ENCODE measurements around the gene EPO. TPM values are rescaled to one million over a fixed set of nuclear protein-coding genes. Genes with fewer than 3 reads are reported as not detected.

Gene EPO
- polyA plus RNA-seq, 2 of the 4 experiments (the other 2 are of a cell fraction): not detected

DNA sequence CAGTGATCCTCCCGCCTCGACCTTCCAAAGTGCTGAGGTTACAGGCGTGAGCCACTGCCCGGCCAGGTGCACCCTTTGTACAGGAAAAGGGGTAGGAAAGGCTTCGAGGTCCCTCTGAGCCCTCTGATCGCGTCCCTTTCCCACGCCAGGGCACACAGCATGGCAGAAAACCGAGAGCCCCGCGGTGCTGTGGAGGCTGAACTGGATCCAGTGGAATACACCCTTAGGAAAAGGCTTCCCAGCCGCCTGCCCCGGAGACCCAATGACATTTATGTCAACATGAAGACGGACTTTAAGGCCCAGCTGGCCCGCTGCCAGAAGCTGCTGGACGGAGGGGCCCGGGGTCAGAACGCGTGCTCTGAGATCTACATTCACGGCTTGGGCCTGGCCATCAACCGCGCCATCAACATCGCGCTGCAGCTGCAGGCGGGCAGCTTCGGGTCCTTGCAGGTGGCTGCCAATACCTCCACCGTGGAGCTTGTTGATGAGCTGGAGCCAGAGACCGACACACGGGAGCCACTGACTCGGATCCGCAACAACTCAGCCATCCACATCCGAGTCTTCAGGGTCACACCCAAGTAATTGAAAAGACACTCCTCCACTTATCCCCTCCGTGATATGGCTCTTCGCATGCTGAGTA is 13.5 kb upstream of the EPO start:
- Histone ChIP-seq H3K4me3 (peak overlapping the region; percentile 76), H3K9me3 (no peaks in the 10 kb centered on the region), H3K4me1 (peaks cover 12% of the 10 kb centered on the region), H3K27ac (peak overlapping the region; percentile 91 to 96), H3K4me2 (peak overlapping the region; percentile 97)
- ChIA-PET POLR2A (interaction anchor here (1.6 to 2.4 kb wide), 2 partner anchors 8 to 120 kb away, joined by 6 to 10 read pairs; partner anchors contain the start of genes FBXO24 and LRCH4), CTCF (interaction anchor here (1.1 to 12.8 kb wide), 12 partner anchors 15 to 224 kb away, joined by 3 to 266 read pairs (median 16); partner anchors contain the start of genes EPHB4, EPO, GIGYF1 and SLC12A9)
- 40% methylated on average over 21 of the region's 34 CpGs for WGBS (ENCODE audit: missing lambda C conversion rate)
- no peak for FAIRE-seq
- no peak for TF ChIP-seq HEYL (CRISPR knock-in tag; IDR thresholded peaks at IDR 0.05)
- TF ChIP-seq, protein P1, sequence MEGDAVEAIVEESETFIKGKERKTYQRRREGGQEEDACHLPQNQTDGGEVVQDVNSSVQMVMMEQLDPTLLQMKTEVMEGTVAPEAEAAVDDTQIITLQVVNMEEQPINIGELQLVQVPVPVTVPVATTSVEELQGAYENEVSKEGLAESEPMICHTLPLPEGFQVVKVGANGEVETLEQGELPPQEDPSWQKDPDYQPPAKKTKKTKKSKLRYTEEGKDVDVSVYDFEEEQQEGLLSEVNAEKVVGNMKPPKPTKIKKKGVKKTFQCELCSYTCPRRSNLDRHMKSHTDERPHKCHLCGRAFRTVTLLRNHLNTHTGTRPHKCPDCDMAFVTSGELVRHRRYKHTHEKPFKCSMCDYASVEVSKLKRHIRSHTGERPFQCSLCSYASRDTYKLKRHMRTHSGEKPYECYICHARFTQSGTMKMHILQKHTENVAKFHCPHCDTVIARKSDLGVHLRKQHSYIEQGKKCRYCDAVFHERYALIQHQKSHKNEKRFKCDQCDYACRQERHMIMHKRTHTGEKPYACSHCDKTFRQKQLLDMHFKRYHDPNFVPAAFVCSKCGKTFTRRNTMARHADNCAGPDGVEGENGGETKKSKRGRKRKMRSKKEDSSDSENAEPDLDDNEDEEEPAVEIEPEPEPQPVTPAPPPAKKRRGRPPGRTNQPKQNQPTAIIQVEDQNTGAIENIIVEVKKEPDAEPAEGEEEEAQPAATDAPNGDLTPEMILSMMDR (IDR thresholded peaks at IDR 0.05): no peak
- TF ChIP-seq CBX2 (IDR thresholded peaks at IDR 0.05; ENCODE audit: borderline replicate concordance, low read depth): no peak
- no peak for TF ChIP-seq JUNB (IDR thresholded peaks at IDR 0.05)
- no peak for TF ChIP-seq FOSB (CRISPR knock-in tag; IDR thresholded peaks at IDR 0.05)
- no peak for TF ChIP-seq POLR2AphosphoS2 (conservative IDR thresholded peaks at IDR 0.05; ENCODE audit: low read length)
- TF ChIP-seq ESRRA (IDR thresholded peaks at IDR 0.05; ENCODE audit: borderline replicate concordance, low read length): no peak
- no peak for DNase-seq (ENCODE audit: low read depth in 1 of 2, low spot score in 1 of 2)
- ATAC-seq: no peak

DNA sequence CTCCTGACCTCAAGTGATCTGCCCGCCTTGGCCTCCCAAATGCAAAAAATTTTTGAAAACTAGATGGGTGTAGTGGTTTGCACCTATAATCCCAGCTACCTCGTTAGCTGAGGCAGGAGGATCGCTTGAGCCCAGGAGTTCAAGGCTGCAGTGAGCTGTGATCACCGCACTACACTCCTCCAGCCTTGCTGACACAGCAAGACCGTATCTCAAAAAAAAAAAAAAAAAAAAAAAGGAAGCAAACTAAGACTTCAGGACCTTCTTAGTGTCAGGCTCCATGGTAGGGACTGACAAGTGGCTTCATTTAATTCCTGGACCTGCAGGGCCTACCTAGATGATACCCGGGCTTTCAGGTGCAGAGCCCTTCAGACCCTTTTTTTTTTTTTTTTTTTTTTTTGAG is 11.9 kb upstream of the EPO start:
- ATAC-seq: no peak
- DNase-seq (ENCODE audit: low read depth in 1 of 2, low spot score in 1 of 2): no peak
- TF ChIP-seq HOXB5 (CRISPR knock-in tag; IDR thresholded peaks at IDR 0.05): no peak
- no peak for TF ChIP-seq RFX5 (IDR thresholded peaks at IDR 0.05)
- TF ChIP-seq MAZ (IDR thresholded peaks at IDR 0.05; ENCODE audit: borderline replicate concordance, low read depth, low read length): no peak
- TF ChIP-seq, protein P2, sequence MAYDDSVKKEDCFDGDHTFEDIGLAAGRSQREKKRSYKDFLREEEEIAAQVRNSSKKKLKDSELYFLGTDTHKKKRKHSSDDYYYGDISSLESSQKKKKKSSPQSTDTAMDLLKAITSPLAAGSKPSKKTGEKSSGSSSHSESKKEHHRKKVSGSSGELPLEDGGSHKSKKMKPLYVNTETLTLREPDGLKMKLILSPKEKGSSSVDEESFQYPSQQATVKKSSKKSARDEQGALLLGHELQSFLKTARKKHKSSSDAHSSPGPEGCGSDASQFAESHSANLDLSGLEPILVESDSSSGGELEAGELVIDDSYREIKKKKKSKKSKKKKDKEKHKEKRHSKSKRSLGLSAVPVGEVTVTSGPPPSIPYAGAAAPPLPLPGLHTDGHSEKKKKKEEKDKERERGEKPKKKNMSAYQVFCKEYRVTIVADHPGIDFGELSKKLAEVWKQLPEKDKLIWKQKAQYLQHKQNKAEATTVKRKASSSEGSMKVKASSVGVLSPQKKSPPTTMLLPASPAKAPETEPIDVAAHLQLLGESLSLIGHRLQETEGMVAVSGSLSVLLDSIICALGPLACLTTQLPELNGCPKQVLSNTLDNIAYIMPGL (CRISPR knock-in tag; IDR thresholded peaks at IDR 0.05; ENCODE audit: borderline replicate concordance): no peak
- no peak for TF ChIP-seq KDM1A (IDR thresholded peaks at IDR 0.05; ENCODE audit: low read depth)
- TF ChIP-seq, protein P3, sequence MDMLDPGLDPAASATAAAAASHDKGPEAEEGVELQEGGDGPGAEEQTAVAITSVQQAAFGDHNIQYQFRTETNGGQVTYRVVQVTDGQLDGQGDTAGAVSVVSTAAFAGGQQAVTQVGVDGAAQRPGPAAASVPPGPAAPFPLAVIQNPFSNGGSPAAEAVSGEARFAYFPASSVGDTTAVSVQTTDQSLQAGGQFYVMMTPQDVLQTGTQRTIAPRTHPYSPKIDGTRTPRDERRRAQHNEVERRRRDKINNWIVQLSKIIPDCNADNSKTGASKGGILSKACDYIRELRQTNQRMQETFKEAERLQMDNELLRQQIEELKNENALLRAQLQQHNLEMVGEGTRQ (IDR thresholded peaks at IDR 0.05): no peak
- TF ChIP-seq MAFK (IDR thresholded peaks at IDR 0.05; ENCODE audit: partially characterized antibody): peak; percentile 47
- Histone ChIP-seq H3K4me2 (no peak overlapping the region), H3K27ac (no peak overlapping the region), H3K4me1 (peaks cover 12% of the 10 kb centered on the region), H3K4me3 (no peak overlapping the region), H3K9me3 (no peaks in the 10 kb centered on the region)
- FAIRE-seq: no peak
- ChIA-PET POLR2A (no interaction called here), CTCF (interaction anchor here (0.9 to 12.8 kb wide), 3 partner anchors 14 to 144 kb away, joined by 3 to 266 read pairs (median 10); partner anchors contain the start of genes EPO and SLC12A9)
- 87% methylated on average over 6 of the region's 6 CpGs for WGBS (ENCODE audit: missing lambda C conversion rate)

DNA sequence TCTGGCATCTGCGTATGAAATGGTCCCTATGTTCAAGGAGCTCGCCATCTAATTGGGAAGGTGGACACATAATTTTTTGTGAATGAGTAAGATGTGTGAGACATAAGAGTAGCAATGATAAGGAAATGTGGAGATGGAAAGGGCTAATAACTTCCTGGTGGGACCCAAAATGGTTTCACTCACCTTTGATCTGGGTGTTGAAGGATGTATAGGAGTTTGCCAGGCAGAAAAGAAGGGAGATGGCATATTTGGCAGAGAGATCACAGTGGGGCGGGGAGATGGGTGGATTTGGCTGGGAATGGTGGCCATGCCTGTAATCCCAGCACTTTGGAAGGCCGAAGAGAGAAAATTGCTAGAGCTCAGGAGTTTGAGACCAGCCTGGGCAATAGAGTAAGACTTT is 9.8 kb upstream of the EPO start:
- 94% methylated on average over 4 of the region's 4 CpGs for WGBS (ENCODE audit: missing lambda C conversion rate)
- H3K4me2 ChIP-seq: no peak overlapping the region
- H3K4me1 ChIP-seq: peaks cover 8% of the 10 kb centered on the region
- FAIRE-seq: no peak
- H3K4me3 ChIP-seq: no peak overlapping the region
- no peak for DNase-seq (ENCODE audit: low read depth in 1 of 2, low spot score in 1 of 2)
- ChIA-PET POLR2A (no interaction called here), CTCF (interaction anchor here (0.5 to 12.8 kb wide), 5 partner anchors 12 to 151 kb away, joined by 3 to 266 read pairs (median 3); partner anchors contain the start of genes EPO and SLC12A9)
- no peak overlapping the region for H3K27ac ChIP-seq
- no peak for ATAC-seq
- TF ChIP-seq ESRRA (IDR thresholded peaks at IDR 0.05; ENCODE audit: borderline replicate concordance, low read length) (no peak), FOSL2 (IDR thresholded peaks at IDR 0.05) (no peak), FOSL2 (CRISPR knock-in tag; IDR thresholded peaks at IDR 0.05) (no peak), SREBF2 (IDR thresholded peaks at IDR 0.05) (no peak), ZNF302 (CRISPR knock-in tag; IDR thresholded peaks at IDR 0.05) (no peak)
- no peaks in the 10 kb centered on the region for H3K9me3 ChIP-seq

Data from A549 (cell line).